Thoracic aorta (tissue), 2 donors: ENCODE measurements around the gene STARD7. TPM values are rescaled to one million over a fixed set of nuclear protein-coding genes. Genes with fewer than 3 reads are reported as not detected.

Source experiments
- ATAC-seq: fragments of 150-250 bp; one replicate; pipeline ENCODE4 v1.8.0; 2017; ENCODE audit warnings: low read depth; ENCODE audit not compliant: insufficient number of reproducible peaks, low FRiP score
- DNase-seq: peaks from one replicate; pipeline ENCODE4 v3.0.0-alpha.2; 2020; ENCODE audit warnings: low spot score
- H3K27ac ChIP-seq, 2 donors: fragments of 200-600 bp; sonication (generic); 1 replicate in 1 of 2; 2 replicates in 1 of 2; pipeline ENCODE4 v1.5.1; 2016; ENCODE audit warnings: mild to moderate bottlenecking in 2 of 2, moderate library complexity in 2 of 2
- H3K27me3 ChIP-seq: fragments of 200-600 bp; sonication (generic); replicated peaks from 2 replicates; pipeline ENCODE4 v1.6.0; 2016; ENCODE audit warnings: mild to moderate bottlenecking; ENCODE audit not compliant: insufficient read depth
- H3K36me3 ChIP-seq: fragments of 200-600 bp; sonication (generic); one replicate; pipeline ENCODE4 v1.5.1; 2016
- H3K4me1 ChIP-seq, 2 donors: fragments of 200-600 bp; sonication (generic); 1 replicate in 1 of 2; 2 replicates in 1 of 2; pipeline versions ENCODE4 v1.5.1 to v1.6.0; 2016; ENCODE audit warnings: low read depth in 2 of 2, mild to moderate bottlenecking in 1 of 2; ENCODE audit not compliant: control insufficient read depth in 1 of 2
- H3K4me3 ChIP-seq: fragments of 200-600 bp; sonication (generic); 2 replicates; pipeline ENCODE4 v1.5.1; 2016; ENCODE audit warnings: mild to moderate bottlenecking
- H3K9me3 ChIP-seq: fragments of 200-600 bp; sonication (generic); 2 replicates; pipeline ENCODE4 v1.5.1; 2016
- total RNA-seq, 2 donors: library from RNA; depleted of rRNA; stranded (reverse); fragments of >200 nt; gene quantifications; one replicate each; pipeline versions ENCODE4 v1.1.0 to v1.2.3, GENCODE V29; 2016
- TF ChIP-seq, protein P1 (sequence below): fragments of 200-600 bp; sonication (generic); IDR thresholded peaks from one replicate; pipeline ENCODE4 v1.5.1; 2019; ENCODE audit warnings: antibody characterized with exemption

STARD7 gene
- total RNA-seq, 2 donors from 2014 or later = 68.1 to 135 TPM

DNA sequence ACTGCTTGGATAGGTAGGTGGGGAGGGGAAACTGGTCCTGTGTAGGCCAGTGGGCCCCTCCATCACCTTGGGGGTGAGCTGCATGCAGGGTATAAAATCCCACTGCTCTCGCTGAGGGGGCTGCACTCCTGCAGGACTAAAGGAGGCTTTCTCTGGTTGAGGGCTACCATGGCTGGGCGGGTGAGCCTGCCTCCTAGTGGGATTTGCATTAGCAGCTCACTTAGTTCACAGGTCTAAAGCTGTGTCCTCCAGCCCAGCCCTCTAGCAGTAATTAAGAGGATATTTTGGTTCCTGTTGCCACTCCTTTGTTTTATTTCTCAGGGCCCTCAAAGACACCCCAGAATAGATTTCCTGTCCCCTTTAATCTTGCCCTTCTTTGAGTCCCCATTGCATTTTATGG is 32.6 kb upstream of the STARD7 start:
- Histone ChIP-seq H3K36me3 (no peaks in the 10 kb centered on the region), H3K4me1 (no peaks in the 10 kb centered on the region), H3K4me3 (no peak overlapping the region), H3K27ac (no peak overlapping the region), H3K9me3 (no peaks in the 10 kb centered on the region), H3K27me3 (no peaks in the 10 kb centered on the region)
- no peak for ATAC-seq
- TF ChIP-seq, protein P1, sequence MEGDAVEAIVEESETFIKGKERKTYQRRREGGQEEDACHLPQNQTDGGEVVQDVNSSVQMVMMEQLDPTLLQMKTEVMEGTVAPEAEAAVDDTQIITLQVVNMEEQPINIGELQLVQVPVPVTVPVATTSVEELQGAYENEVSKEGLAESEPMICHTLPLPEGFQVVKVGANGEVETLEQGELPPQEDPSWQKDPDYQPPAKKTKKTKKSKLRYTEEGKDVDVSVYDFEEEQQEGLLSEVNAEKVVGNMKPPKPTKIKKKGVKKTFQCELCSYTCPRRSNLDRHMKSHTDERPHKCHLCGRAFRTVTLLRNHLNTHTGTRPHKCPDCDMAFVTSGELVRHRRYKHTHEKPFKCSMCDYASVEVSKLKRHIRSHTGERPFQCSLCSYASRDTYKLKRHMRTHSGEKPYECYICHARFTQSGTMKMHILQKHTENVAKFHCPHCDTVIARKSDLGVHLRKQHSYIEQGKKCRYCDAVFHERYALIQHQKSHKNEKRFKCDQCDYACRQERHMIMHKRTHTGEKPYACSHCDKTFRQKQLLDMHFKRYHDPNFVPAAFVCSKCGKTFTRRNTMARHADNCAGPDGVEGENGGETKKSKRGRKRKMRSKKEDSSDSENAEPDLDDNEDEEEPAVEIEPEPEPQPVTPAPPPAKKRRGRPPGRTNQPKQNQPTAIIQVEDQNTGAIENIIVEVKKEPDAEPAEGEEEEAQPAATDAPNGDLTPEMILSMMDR = no peak
- no peak for DNase-seq

DNA sequence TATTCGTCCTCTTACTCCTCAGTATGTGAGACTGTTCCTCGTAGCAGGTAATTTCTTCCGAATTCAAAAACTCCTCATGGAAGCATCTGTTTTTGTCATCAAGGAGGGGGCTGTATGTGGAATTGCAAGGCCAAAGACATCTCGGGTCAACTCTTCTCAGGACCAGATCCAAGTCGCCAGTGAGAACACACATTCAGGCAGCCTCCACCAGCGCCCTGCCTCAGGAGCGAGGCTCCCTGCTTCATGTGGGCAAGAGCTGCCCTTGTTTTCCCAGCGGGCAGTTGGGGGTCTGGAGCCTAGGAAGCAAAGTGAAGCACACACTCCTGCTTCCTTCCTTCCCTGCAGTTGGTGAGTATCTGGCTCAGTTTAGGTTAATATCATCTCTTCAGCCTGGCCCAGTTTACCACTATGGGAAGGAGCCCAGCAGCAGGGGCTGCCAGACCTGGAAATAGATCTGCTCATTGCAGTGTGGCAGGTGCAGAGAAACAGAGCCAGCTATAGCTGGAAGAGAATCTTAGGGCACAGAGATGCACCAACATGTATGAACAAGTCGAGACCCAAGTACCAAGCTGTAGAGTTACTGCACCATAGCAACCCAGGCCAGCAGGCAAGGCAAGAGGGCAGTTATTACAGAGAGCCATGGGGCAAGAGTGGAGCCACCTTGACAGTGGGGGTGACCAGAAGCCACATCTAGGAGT is 31.9 kb upstream of the STARD7 start:
- no peak for DNase-seq
- H3K4me1 ChIP-seq = no peaks in the 10 kb centered on the region
- TF ChIP-seq, protein P1 = no peak
- ATAC-seq = no peak
- no peak overlapping the region for H3K27ac ChIP-seq
- no peaks in the 10 kb centered on the region for H3K9me3 ChIP-seq
- H3K4me3 ChIP-seq = no peak overlapping the region
- no peaks in the 10 kb centered on the region for H3K36me3 ChIP-seq
- H3K27me3 ChIP-seq = no peaks in the 10 kb centered on the region

DNA sequence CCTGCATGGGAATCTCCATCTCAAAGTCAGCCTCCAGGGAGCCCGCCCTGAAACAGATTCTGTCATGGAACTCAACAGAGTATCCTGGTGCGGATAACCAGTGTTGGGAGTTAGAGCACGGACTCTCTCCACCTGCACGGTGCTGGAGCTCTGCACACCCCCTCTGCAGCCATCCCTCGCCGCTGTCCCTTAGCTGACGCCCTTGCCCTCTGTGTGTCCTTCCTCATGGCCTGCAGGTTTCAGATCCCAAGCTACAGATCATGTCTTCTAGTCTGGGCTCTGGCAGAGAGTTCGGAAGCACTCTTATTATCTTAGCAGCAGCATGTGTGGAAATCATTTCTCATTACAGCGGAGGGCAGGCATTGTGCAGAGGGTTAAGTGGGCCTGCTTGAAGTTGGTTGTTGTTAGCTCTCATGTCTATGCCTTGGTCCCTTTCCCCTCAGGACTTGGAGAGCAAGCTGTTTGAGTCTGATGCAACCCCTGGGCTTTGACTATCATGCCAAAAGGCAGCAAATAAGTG is 31.2 kb upstream of the STARD7 start:
- Histone ChIP-seq H3K27ac (no peak overlapping the region), H3K4me1 (no peaks in the 10 kb centered on the region), H3K9me3 (no peaks in the 10 kb centered on the region), H3K4me3 (no peak overlapping the region), H3K27me3 (no peaks in the 10 kb centered on the region), H3K36me3 (no peaks in the 10 kb centered on the region)
- DNase-seq (no peak), ATAC-seq (no peak)
- TF ChIP-seq, protein P1 = no peak

DNA sequence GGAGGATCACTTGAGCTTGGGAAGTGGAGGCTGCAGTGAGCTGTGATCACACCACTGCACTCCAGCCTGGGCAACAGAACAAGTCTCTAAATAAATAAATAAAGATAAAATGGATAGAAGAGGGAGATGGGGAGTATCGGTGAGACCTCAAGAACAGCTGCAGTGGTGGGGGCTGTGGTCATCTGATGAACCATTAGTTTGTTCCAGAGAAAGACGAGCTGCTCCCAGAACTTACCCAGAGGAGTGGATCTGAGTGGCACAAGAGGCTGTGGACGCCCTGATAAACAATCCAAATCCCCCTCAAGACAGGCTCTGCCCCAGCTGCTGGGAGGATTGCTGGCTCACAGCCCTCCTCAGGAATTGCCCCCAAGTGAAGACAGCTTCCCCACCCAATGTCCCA is 30.5 kb upstream of the STARD7 start:
- DNase-seq (no peak), ATAC-seq (no peak)
- Histone ChIP-seq H3K9me3 (no peaks in the 10 kb centered on the region), H3K4me3 (no peak overlapping the region), H3K36me3 (no peaks in the 10 kb centered on the region), H3K4me1 (no peaks in the 10 kb centered on the region), H3K27me3 (no peaks in the 10 kb centered on the region), H3K27ac (no peak overlapping the region)
- TF ChIP-seq, protein P1 = no peak

DNA sequence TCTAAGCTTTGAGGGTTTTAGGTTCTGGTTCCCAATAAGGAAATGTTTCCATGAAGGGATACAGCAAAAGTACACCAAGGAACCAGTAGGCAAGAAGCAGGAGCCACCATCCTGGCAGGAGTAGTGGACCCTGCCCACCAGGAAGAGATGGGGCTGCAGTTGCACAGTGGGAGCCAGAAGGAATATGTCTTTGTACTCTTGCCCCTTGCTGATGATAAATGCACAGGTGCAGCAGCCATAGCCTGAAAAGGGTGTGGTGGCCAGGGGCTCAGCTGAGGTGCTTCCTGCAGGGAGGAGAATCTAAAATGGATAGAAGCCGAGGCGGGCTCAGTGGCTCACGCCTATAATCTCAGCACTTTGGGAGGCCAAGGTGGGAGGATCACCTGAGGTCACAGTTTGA is 29.6 kb upstream of the STARD7 start:
- no peak for ATAC-seq
- Histone ChIP-seq H3K9me3 (no peaks in the 10 kb centered on the region), H3K4me3 (no peak overlapping the region), H3K27ac (no peak overlapping the region), H3K4me1 (no peaks in the 10 kb centered on the region), H3K36me3 (no peaks in the 10 kb centered on the region), H3K27me3 (no peaks in the 10 kb centered on the region)
- TF ChIP-seq, protein P1 = no peak
- no peak for DNase-seq
